IPS-11a (cell line): ENCODE measurements around the gene ZDHHC11.
"Not testable (repeated sequence)": the region's sequence is repeated elsewhere in the genome, so short reads cannot be mapped to it uniquely, and the experiment has no call there.

Experiments
- H3K4me3 ChIP-seq: one replicate; pipeline ENCODE4 v1.5.1; 2013; ENCODE audit warnings: low read depth, low read length, control low read depth

The ZDHHC11 gene

GRCh38 chr5:860506-861150 is 9.8 kb upstream of the ZDHHC11 start:
- no peak overlapping the region for H3K4me3 ChIP-seq

DNA sequence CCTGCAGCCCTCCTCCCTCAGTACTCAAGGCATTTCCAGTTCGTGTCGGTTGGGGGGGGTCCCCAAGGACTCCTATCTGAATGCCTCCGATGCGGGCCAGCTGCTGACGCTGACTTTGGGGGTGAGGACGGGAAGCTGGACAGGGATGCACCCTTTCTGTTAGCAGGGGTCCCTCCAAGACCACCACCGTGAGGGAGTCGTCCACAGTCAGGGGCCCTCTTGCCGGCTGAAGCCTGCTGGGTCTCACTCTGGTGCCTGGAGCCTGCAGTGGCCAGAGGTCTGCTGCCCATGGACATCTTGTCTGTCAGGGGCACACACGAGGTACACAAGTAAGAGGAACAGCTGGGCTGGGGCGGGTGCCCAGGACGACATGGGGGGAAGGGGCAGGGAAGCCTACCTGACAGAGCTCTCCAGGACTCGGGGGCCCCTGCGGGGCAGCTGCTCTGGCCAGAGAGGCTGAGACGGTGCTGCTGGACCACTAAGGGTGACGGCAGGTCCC is 9.1 kb upstream of the ZDHHC11 start:
- no peak overlapping the region for H3K4me3 ChIP-seq

DNA sequence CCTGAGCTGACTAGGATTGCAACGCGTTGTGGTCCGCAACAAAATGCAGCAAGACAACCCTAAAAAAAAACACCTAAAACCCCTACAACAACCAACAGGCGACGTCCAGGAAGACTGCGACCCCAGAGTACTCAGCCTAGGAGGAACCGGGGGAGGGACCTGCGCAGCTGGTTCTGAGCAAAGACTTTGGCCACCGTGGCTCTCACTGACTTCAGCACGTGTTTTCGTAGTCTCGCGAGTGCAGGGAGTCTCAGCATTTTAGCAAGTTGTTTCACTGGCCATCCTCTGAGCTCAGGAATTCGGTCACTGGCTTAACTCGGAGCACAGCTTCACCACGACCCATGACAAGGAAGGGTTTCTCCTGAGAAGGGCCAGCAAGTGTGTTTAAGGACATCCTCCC is 8.6 kb upstream of the ZDHHC11 start:
- no peak overlapping the region for H3K4me3 ChIP-seq

- H3K4me3 ChIP-seq: no peak overlapping the region
Observed at GRCh38 chr5:858726-859125, 7.9 kb upstream of the ZDHHC11 start.

GRCh38 chr5:856531-857425 is 6.0 kb upstream of the ZDHHC11 start:
- H3K4me3 ChIP-seq: no peak overlapping the region

GRCh38 chr5:855771-856530 is 5.2 kb upstream of the ZDHHC11 start:
- H3K4me3 ChIP-seq: no peak overlapping the region

DNA sequence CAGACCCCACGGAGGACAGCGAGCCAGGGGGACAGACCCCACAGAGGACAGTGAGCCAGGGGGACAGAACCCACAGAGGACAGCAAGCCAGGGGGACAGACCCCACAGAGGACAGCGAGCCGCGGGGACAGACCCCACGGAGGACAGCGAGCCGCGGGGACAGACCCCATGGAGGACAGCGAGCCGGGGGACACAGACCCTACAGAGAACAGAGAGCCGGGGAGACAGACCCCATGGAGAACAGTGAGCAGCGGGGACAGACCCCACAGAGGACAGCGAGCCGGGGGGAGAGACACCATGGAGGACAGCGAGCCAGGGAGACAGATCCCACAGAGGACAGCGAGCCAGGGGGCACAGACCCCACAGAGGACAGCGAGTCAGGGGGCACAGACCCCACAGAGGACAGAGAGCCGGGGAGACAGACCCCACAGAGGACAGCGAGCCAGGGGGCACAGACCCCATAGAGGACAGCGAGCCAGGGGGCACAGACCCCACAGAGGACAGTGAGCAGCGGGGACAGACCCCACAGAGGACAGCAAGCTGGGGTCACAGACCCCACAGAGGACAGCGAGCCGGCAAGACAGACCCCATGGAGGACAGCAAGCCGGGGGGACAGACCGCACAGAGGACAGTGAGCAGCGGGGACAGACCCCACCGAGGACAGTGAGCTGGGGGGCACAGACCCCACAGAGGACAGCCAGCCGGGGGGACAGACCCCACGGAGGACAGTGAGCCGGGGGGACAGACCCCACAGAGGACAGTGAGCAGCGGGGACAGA is 4.4 kb upstream of the ZDHHC11 start:
- no peak overlapping the region for H3K4me3 ChIP-seq

GRCh38 chr5:854217-854616 is 3.4 kb upstream of the ZDHHC11 start:
- no peak overlapping the region for H3K4me3 ChIP-seq

DNA sequence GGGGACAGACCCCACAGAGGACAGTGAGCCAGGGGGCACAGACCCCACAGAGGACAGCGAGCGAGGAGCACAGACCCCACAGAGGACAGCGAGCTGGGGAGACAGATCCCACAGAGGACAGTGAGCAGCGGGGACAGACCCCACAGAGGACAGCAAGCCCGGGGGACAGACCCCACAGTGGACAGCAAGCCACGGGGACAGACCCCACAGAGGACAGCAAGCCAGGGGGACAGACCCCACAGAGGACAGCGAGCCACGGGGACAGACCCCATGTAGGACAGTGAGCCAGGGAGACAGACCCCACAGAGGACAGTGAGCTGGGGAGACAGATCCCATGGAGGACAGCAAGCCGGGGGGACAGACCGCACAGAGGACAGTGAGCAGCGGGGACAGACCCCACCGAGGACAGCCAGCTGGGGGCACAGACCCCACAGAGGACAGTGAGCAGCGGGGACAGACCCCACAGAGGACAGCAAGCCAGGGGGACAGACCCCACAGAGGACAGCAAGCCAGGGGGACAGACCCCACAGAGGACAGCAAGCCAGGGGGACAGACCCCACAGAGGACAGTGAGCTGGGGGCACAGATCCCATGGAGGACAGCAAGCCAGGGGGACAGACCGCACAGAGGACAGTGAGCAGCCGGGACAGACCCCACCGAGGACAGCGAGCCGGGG is 2.8 kb upstream of the ZDHHC11 start:
- not testable (repeated sequence) for H3K4me3 ChIP-seq

DNA sequence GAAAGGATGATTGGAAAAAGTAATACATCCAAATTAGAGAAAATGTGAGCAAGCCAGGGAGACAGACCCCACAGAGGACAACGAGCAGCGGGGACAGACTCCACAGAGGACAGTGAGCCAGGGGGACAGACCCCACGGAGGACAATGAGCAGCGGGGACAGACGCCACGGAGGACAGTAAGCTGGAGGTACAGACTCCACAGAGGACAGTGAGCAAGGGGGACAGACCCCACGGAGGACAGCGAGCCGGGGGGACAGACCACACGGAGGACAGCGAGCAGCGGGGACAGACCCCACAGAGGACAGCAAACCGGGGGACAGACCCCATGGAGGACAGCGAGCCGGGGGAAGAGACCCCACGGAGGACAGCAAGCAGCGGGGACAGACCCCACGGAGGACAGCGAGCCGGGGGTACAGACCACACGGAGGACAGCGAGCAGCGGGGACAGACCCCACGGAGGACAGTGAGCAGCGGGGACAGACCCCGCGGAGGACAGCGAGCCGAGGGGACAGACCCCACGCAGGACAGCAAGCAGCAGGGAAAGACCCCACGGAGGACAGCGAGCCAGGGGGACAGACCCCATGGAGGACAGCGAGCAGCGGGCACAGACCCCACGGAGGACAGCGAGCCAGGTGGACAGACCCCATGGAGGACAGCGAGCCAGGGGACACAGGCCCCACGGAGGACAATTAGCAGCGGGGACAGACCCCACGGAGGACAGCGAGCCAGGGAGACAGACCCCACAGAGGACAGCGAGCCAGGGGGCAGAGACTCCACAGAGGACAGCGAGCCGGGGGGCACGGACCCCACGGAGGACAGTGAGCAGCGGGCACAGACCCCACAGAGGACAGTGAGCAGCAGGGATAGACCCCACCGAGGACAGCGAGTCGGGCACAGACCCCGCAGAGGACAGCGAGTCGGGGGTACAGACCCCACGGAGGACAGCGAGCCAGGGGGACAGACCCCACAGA is 1.9 kb upstream of the ZDHHC11 start:
- H3K4me3 ChIP-seq: no peak overlapping the region

- H3K4me3 ChIP-seq: no peak overlapping the region
Observed at GRCh38 chr5:852018-852417, 1.2 kb upstream of the ZDHHC11 start.

- H3K4me3 ChIP-seq: no peak overlapping the region
Observed at GRCh38 chr5:851553-851952, 767 bp upstream of the ZDHHC11 start.

DNA sequence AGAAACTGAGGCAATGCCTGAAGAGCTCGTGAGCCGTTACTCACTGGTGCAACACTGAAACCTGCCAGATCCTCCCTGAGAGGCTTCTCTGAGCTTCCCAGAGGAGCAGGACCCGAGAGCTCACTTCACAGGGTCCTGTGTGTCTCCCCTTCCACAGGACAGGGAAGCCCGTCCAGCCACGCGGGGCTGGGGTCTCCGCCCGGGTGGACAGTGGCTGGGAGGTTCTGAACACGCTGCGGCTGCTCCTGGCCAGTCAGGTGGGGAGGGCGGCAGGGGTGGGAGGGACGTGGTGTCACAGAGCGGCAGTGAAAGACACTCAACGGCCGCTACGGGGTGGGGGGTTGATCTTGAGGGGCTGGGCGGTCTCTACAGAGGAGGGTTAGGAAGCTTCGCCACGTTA is 290 bp upstream of the ZDHHC11 start:
- H3K4me3 ChIP-seq: no peak overlapping the region

- H3K4me3 ChIP-seq: no peak overlapping the region
Observed at GRCh38 chr5:849651-850301, 1.0 kb downstream of the ZDHHC11 start.

DNA sequence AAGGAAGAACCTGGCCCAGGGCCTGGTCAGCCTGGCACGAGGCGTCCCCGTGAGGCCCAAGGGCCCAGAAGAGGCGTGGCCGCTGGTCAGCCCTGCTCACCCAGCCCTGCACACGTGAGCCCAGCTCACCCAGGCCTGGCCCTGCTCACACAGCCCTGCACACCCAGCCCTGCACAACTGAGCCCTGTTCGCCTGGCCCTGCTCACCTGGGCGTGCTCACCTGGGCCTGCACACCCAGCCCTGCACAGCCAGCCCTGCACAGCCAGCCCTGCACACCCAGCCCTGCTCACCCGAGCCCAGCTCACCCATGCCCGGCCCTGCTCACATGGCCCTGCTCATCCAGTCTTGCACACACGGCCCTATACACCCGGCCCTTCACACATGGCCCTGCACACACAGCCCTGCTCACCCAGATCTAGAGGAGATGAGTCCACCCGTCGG is 2.1 kb downstream of the ZDHHC11 start:
- no peak overlapping the region for H3K4me3 ChIP-seq

- H3K4me3 ChIP-seq: not testable (repeated sequence)
Observed at GRCh38 chr5:847736-848135, 3.0 kb downstream of the ZDHHC11 start.

GRCh38 chr5:847212-847611 is 3.6 kb downstream of the ZDHHC11 start:
- H3K4me3 ChIP-seq: not testable (repeated sequence)

- not testable (repeated sequence) for H3K4me3 ChIP-seq
Observed at GRCh38 chr5:846602-847091, 4.1 kb downstream of the ZDHHC11 start.
